HepG2 (cell line): ENCODE data around the gene HINT1. TPM values are rescaled to one million over a fixed set of nuclear protein-coding genes. Genes with fewer than 3 reads are reported as not detected.

Experiments
- AGO2 ChIP-seq: fragments of 200-400 bp; formaldehyde crosslinking; optimal IDR thresholded peaks from 2 replicates; pipeline ENCODE3; 2017; ENCODE audit warnings: mild to moderate bottlenecking, low read depth, low read length, moderate library complexity
- ATF7-NPFF ChIP-seq: sonication (generic); formaldehyde crosslinking; IDR thresholded peaks from 2 replicates; pipeline ENCODE4 v1.8.1; 2023; ENCODE audit warnings: mild to moderate bottlenecking, low read depth, missing genetic modification reagents, moderate library complexity
- EED ChIP-seq: sonication (generic); formaldehyde crosslinking; IDR thresholded peaks from 2 replicates; pipeline ENCODE4 v1.5.0; 2020; ENCODE audit warnings: mild to moderate bottlenecking, missing genetic modification reagents
- GLI4 ChIP-seq: sonication (generic); formaldehyde crosslinking; IDR thresholded peaks from 2 replicates; pipeline ENCODE4 v1.5.1; 2020; ENCODE audit warnings: missing genetic modification reagents, mild to moderate bottlenecking, moderate library complexity, borderline replicate concordance
- HIVEP1 ChIP-seq: sonication (generic); formaldehyde crosslinking; IDR thresholded peaks from 2 replicates; pipeline ENCODE4 v1.4.0; 2020; ENCODE audit warnings: mild to moderate bottlenecking, missing genetic modification reagents
- KIAA2018 ChIP-seq: sonication (generic); formaldehyde crosslinking; IDR thresholded peaks from 2 replicates; pipeline ENCODE4 v1.5.0; 2020; ENCODE audit warnings: mild to moderate bottlenecking, missing genetic modification reagents, borderline replicate concordance
- NKX3-1 ChIP-seq: sonication (generic); formaldehyde crosslinking; IDR thresholded peaks from 2 replicates; pipeline ENCODE4 v1.5.0; 2020; ENCODE audit warnings: missing genetic modification reagents
- SOX13 ChIP-seq, 3 experiments: fragments of 450-650 bp in 1 of 3; sonication (generic) in 1 of 3; formaldehyde crosslinking in 1 of 3; IDR thresholded peaks in 2 of 3; conservative IDR thresholded peaks in 1 of 3; 2 replicates each; pipeline versions ENCODE4 v1.5.0 to v1.6.1; 2016 to 2020; ENCODE audit warnings: antibody characterized with exemption in 1 of 3, mild to moderate bottlenecking in 1 of 3, missing compliant biosample characterization in 1 of 3, missing genetic modification reagents in 1 of 3, moderate library complexity in 1 of 3
- SRSF4 ChIP-seq: fragments of 200-400 bp; formaldehyde crosslinking; IDR thresholded peaks from one replicate; pipeline ENCODE4 v1.6.1; 2018; ENCODE audit warnings: mild to moderate bottlenecking, low read depth, low read length, moderate library complexity; ENCODE audit not compliant: poor library complexity, severe bottlenecking
- WIZ ChIP-seq: sonication (generic); formaldehyde crosslinking; IDR thresholded peaks from 2 replicates; pipeline ENCODE4 v1.5.1; 2020; ENCODE audit warnings: mild to moderate bottlenecking, missing genetic modification reagents
- ZBTB26 ChIP-seq: IDR thresholded peaks from 2 replicates; pipeline ENCODE4 v1.6.1; 2016; ENCODE audit warnings: missing compliant biosample characterization, missing genetic modification reagents, borderline replicate concordance
- ZBTB3 ChIP-seq: sonication (generic); formaldehyde crosslinking; IDR thresholded peaks from 2 replicates; pipeline ENCODE4 v1.4.0; 2020; ENCODE audit warnings: low read depth, mild to moderate bottlenecking, moderate library complexity, missing genetic modification reagents, borderline replicate concordance
- ZNF235 ChIP-seq: sonication (generic); formaldehyde crosslinking; IDR thresholded peaks from 2 replicates; pipeline ENCODE4 v1.8.1; 2023; ENCODE audit warnings: mild to moderate bottlenecking, missing genetic modification reagents, borderline replicate concordance
- ZNF329 ChIP-seq: sonication (generic); formaldehyde crosslinking; IDR thresholded peaks from 2 replicates; pipeline ENCODE4 v1.9.0; 2021; ENCODE audit warnings: low read depth, mild to moderate bottlenecking, missing genetic modification reagents
- ZNF383 ChIP-seq: sonication (generic); formaldehyde crosslinking; IDR thresholded peaks from 2 replicates; pipeline ENCODE4 v1.4.0; 2020; ENCODE audit warnings: missing genetic modification reagents, mild to moderate bottlenecking, borderline replicate concordance
- polyA plus RNA-seq, 8 experiments: library from polyadenylated mRNA; depleted of rRNA in 3 of 8; stranded (reverse) in 7 of 8; unstranded in 1 of 8; fragments of >200 nt; fragmentation: Illumina TruSeq in 4 of 8; extraction: Trizol in 4 of 8; gene quantifications; 2 replicates each; pipeline versions ENCODE4 v1.2.1 to v1.2.3, GENCODE V29; 2011 to 2016; ENCODE audit warnings: low read depth in 4 of 8, missing spikeins in 1 of 8, mixed read lengths in 1 of 8; ENCODE audit not compliant: insufficient read depth in 1 of 8
- total RNA-seq, 5 experiments: library from RNA; depleted of rRNA; stranded (reverse); fragments of >200 nt; fragmentation: Illumina TruSeq; extraction: Trizol; gene quantifications; 2 replicates each; pipeline ENCODE4 v1.2.3, GENCODE V29; 2016; ENCODE audit warnings: low read depth in 1 of 5
- TF ChIP-seq, protein P1 (sequence below): sonication (generic); formaldehyde crosslinking; IDR thresholded peaks from 2 replicates; pipeline ENCODE4 v1.5.0; 2020; ENCODE audit warnings: mild to moderate bottlenecking, missing genetic modification reagents, borderline replicate concordance

Gene HINT1
- total and polyA plus RNA-seq, 2 of the 13 experiments (the other 11 are each of a cell fraction or from before 2014, with no cell fraction given), result 428 to 997 TPM

DNA sequence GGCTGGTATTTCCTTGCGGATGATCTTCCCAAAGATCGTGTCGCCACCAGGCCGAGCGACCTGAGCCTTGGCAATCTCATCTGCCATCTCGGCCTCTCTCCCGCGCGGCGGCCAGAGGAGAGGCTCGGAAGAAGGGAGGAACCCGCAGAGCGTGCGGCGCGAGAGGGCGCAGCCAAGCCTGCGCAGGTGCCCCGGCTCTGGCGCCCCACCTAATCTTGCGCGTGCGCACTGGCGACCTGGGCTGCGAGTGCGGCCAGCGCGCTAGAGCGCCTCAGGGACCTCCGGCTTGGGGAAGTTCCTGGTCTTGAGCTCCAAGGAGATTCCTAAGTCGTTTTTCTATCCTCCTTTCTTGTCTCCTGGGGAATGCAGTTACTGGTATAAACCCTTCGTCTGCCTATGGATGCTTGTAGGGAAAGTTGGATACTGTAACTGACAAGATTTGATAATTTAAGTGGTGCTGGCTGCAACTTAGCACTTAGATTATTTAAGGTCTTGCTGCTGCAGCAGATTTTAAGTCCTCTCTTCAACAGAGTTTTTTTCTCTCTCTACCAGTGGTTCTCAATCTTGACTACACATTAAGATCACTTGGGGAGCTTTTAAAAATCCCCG lies at the start of gene HINT1 (continued):
- TF ChIP-seq KIAA2018, result no peak
- no peak for TF ChIP-seq ZNF383 (CRISPR knock-in tag)
- TF ChIP-seq, protein P1, sequence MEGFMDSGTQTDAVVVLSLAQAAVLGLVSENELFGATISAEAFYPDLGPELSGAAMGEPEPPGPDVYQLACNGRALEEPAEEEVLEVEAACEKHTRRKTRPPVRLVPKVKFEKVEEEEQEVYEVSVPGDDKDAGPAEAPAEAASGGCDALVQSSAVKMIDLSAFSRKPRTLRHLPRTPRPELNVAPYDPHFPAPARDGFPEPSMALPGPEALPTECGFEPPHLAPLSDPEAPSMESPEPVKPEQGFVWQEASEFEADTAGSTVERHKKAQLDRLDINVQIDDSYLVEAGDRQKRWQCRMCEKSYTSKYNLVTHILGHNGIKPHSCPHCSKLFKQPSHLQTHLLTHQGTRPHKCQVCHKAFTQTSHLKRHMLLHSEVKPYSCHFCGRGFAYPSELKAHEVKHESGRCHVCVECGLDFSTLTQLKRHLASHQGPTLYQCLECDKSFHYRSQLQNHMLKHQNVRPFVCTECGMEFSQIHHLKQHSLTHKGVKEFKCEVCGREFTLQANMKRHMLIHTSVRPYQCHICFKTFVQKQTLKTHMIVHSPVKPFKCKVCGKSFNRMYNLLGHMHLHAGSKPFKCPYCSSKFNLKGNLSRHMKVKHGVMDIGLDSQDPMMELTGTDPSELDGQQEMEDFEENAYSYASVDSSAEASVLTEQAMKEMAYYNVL (CRISPR knock-in tag), result no peak
- TF ChIP-seq ZNF235 (CRISPR knock-in tag), result no peak; the same call in 1 of the 2 replicates
- TF ChIP-seq GLI4 (CRISPR knock-in tag), result no peak
- no peak; the same call in 1 of the 2 replicates for TF ChIP-seq NKX3-1 (CRISPR knock-in tag)
- TF ChIP-seq EED (CRISPR knock-in tag), result no peak; the same call in 1 of the 2 replicates
- TF ChIP-seq SOX13 (IDR thresholded peaks at IDR 0.05), result no peak
- peak in 1 of 2 experiments; percentile 29; a peak in 1 of 4 replicates for TF ChIP-seq SOX13 (CRISPR knock-in tag; conservative IDR thresholded peaks at IDR 0.05 in 1 of 2, IDR thresholded peaks at IDR 0.05 in 1 of 2)
- TF ChIP-seq ZBTB26 (CRISPR knock-in tag), result no peak
- 0 out of 2 replicates have a peak, but pooled peaks have one; percentile 74 for TF ChIP-seq ZBTB3 (CRISPR knock-in tag)
- TF ChIP-seq ATF7-NPFF (CRISPR knock-in tag), result 0 out of 2 replicates have a peak, but pooled peaks have one; percentile 18
- no peak for TF ChIP-seq WIZ (CRISPR knock-in tag)
- no peak for TF ChIP-seq HIVEP1 (CRISPR knock-in tag)
- no peak for TF ChIP-seq SRSF4
- TF ChIP-seq ZNF329, result peak; percentile 39; the same call in 1 of the 2 replicates
- no peak for TF ChIP-seq AGO2
